ENCODE data around the gene TRMT1.

- TF ChIP-seq EGR1 (IDR thresholded peaks at IDR 0.05) (no peak), FOXM1 (IDR thresholded peaks at IDR 0.05; ENCODE audit: borderline replicate concordance, low read depth) (no peak), TCF12 (IDR thresholded peaks at IDR 0.05; ENCODE audit: low read depth) (no peak), NFIC (IDR thresholded peaks at IDR 0.05) (no peak), TAF1 (IDR thresholded peaks at IDR 0.05; ENCODE audit: low read depth) (no peak), MAX (IDR thresholded peaks at IDR 0.05) (no peak), EP300 (IDR thresholded peaks at IDR 0.05; ENCODE audit: borderline replicate concordance) (no peak), CEBPB (IDR thresholded peaks at IDR 0.05) (no peak), REST (IDR thresholded peaks at IDR 0.05; ENCODE audit: low read depth) (no peak), YY1 (IDR thresholded peaks at IDR 0.05; ENCODE audit: low read depth) (no peak)
These were observed 37.5 kb downstream of the TRMT1 start for GRCh38 chr19:13078897-13079541.

Data from Ishikawa (cell line).